ENCODE measurements around the gene MAST2.
"Not testable (repeated sequence)": the region's sequence is repeated elsewhere in the genome, so short reads cannot be mapped to it uniquely, and the experiment has no call there.

Gene MAST2

DNA sequence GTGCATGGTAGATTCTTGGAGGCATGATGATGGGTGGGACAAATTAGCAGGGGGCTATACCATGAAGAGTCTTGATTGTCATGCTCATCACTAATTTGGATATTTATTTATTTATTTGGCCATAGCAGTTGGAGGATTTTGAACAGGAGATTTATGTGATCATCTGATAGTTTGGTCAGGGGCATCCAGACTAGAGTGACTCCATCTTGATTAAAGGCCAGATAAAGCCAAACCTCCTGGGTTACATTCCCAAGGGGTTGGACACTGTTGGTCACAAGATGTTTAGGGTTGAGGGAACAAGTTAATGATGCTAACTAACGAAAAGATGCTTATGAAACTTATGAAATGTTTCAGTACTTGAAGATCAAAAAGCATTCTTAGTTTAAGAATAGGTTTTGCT, 139.8 kb downstream of the MAST2 start:
- no peak overlapping the region for H3K4me3 ChIP-seq (ENCODE audit: low read length)
- TF ChIP-seq ZNF274 (IDR thresholded peaks at IDR 0.05; ENCODE audit: low read depth, low read length): no peak

DNA sequence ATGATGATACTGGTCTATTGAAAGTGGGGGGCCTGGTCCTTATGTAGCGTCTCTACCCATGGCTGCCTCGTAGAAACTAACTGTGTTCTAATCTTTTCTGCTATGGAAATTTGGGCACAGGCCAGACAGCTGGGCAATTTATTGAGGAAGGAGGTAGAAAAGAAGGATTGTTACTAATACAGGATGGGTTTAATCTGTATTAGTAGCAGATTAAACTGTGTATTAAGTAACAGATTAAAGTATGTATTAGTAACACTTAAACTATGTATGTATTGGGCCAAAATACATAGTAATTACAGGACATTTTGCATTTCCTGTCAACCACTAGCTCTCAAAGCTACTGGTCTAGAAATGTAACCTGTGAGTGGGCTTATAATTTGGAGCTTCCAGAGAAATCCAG, 142.0 kb downstream of the MAST2 start:
- TF ChIP-seq ZNF274 (IDR thresholded peaks at IDR 0.05; ENCODE audit: low read depth, low read length): no peak
- H3K4me3 ChIP-seq (ENCODE audit: low read length): no peak overlapping the region

DNA sequence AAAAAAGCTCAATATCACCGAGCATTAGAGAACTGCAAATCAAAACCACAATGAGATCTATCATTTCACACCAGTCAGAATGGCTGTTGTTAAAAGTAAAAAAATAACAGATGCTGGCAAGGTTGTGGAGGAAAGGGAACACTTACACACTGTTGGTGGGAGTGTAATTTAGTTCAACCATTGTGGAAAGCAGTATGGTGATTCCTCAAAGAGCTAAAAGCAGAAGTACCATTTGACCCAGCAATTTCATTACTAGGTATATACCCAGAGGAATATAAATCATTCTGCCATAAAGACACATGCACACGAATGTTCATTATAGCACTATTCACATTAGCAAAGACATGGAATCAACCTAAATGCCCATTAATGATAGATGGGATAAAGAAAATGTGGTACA, 146.1 kb downstream of the MAST2 start:
- not testable (repeated sequence) for H3K4me3 ChIP-seq (ENCODE audit: low read length)

DNA sequence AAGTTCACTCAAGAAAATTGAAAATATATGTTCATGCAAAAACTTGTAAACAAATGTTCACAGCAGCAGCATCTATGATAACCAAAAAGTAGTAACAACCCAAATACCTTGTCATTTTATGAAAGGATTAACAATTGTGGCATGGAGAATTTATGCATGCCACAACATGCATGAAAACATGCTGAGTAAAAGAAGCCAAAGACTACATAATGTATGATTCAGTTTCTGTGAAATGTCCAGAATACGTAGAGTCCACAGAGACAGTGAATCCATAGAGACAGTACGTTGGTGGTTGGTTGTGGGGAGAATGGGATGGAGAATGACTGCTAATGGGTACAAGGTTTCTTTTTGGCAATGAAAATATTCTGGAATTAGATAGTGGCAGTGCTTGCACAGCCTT, 148.7 kb downstream of the MAST2 start:
- TF ChIP-seq ZNF274 (IDR thresholded peaks at IDR 0.05; ENCODE audit: low read depth, low read length): no peak
- H3K4me3 ChIP-seq (ENCODE audit: low read length): no peak overlapping the region

DNA sequence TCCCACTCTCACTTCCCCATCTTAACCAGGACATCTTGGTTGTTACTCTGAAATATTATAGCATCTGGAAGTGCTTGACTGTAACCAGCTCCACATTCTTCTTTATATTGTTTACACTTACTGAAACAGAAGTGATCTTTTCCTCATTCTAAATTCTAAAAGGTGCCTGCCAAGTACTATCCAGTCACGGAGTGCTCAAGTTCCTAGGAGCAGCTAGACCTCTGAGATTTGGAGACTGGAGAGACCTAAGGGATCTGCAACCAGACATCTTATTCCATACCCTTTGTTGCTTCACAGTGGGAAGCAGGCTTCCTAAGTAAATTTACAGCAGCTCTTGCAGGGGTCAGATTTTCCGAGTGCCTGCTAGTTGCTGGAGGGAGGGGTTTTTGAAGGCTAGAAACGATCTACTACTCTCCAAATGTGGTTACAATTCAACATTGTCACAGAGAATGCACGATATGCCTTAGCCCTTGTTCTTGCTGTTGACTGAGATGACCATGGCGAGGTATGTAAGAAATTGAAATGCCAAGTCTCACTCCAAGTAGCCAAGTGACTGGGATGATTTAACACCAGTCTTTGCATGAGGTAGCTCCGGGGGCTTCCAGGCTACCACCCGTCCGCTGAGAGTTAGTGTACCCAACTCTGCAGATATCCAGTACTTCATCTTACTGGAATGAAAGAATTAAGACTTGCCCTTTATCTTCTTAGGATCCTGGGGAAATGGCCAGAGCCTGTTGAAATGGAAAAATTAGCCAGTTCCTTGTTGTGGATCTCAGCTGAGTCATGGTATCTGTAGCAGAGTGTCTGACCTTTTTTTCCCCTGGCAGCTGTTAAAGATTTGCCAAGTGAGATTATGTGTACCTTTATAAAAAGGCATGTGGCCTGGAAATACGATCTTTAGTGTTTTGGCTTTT, 150.8 kb downstream of the MAST2 start:
- no peak overlapping the region for H3K4me3 ChIP-seq (ENCODE audit: low read length)
- no peak for TF ChIP-seq ZNF274 (IDR thresholded peaks at IDR 0.05; ENCODE audit: low read depth, low read length)

DNA sequence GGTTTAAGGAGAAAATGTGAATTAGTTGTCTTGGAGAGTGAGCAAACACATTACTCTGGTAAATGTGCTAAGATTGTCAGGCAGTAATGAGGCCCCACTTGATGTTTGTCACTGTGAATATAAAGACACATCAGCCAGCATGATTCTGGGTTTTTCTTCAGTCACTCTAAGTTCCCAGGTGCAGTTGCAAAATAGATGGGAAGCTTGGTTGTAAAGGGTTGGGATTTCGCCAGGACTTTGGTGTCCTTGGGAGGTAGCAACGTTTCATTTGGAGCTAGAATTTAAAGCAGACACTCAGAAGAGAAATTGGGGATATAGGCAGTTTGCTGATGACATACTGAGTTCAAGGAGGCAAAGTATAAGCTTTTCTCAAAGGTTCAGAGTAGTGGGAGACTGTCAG, 154.3 kb downstream of the MAST2 start:
- no peak overlapping the region for H3K4me3 ChIP-seq (ENCODE audit: low read length)
- TF ChIP-seq ZNF274 (IDR thresholded peaks at IDR 0.05; ENCODE audit: low read depth, low read length): no peak

DNA sequence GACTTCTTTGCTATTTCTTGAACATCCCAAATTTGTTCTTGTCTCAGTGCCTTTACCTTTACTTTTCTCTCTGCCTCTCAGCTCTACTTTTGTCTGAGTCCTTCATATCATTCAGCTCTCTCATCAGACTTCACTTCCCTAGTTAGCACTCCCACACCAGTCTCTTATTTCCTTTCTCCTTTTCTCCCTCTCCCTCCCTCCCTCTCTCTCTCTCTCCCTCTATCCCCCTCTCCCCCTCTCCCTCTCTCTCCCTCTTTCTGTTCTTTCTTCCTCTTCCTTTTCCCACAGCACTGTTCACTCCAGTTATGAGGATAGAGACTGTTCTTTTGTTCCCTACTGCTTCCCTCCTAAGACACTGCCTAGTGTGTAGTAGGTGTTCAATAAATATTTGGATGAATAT, 154.9 kb downstream of the MAST2 start:
- no peak for TF ChIP-seq ZNF274 (IDR thresholded peaks at IDR 0.05; ENCODE audit: low read depth, low read length)
- no peak overlapping the region for H3K4me3 ChIP-seq (ENCODE audit: low read length)

DNA sequence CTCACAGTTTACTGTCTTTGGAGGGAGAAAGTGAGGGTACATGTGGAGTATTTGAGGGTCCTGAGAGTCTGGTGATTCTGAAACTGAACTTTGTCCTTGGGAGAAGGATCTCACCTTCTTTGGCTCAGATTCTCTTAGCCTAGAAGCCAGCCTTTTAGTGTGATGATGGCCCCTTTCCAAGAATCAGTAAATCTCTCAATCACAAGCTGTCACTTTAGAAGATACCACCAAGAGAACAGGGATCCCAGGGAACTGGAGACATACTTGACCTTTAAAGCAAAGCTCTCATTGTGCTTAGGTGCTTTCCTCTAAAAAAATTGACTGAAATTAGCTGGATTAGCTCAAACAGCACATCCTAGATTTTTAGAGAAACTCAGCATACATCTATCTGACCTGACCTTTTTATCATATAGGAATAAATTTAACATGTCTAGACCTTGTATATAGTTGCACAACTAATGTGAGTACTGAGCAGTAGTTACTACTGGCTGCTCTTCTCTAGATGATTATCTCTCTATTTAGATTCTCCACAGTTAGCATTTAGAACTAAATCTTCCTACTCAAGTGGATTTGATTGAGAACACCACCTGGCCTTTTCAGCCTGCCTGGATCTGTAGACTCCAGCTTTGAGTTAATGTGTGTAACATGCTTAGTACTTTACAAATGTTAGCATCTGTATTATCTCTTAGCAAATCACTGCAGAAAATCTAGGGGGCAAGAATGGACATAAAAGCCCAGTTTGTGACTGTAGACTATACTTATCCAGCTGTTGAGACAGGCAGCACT, 157.7 kb downstream of the MAST2 start:
- TF ChIP-seq ZNF274 (IDR thresholded peaks at IDR 0.05; ENCODE audit: low read depth, low read length): no peak
- no peak overlapping the region for H3K4me3 ChIP-seq (ENCODE audit: low read length)

DNA sequence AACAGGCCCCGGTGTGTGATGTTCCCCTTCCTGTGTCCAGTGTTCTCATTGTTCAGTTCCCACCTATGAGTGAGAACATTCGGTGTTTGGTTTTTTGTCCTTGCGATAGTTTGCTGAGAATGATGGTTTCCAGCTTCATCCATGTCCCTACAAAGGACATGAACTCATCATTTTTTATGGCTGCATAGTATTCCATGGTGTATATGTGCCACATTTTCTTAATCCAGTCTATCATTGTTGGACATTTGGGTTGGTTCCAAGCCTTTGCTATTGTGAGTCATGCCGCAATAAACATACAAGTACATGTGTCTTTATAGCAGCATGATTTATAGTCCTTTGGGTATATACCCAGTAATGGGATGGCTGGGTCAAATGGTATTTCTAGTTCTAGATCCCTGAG, 158.5 kb downstream of the MAST2 start:
- not testable (repeated sequence) for H3K4me3 ChIP-seq (ENCODE audit: low read length)

DNA sequence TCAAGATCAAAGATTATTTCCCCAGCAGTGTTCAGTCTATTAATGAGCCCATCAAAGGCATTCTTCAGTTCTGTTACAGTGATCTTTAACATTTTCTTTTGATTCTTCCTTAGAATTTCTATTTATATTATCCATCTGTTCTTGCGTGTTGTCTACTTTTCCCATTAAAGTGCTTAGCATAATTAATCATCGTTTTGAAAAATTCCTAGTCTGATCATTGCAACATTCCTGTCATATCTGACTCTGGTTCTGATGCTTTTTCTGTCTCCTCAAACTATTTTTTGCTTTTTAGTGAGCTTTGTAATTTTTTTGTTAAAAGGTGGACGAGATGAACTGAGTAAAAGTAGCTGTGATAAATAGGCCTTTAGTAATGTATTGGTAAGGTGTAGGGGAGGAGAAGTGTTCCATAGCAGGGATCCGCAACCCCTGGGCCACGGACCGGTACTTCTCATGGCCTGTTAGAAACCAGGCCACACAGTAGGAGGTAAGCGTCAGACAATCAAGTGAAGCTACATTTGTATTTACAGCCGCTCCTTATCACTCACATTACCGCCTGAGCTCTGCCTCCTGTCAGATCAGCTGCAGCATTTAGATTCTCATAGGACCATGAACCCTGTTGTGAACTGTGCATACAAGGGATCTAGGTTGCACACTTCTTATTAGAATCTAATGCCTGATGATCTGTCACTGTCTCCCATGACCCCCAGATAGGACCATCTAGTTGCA, 165.7 kb downstream of the MAST2 start:
- H3K4me3 ChIP-seq (ENCODE audit: low read length): no peak overlapping the region
- TF ChIP-seq ZNF274 (IDR thresholded peaks at IDR 0.05; ENCODE audit: low read depth, low read length): no peak

DNA sequence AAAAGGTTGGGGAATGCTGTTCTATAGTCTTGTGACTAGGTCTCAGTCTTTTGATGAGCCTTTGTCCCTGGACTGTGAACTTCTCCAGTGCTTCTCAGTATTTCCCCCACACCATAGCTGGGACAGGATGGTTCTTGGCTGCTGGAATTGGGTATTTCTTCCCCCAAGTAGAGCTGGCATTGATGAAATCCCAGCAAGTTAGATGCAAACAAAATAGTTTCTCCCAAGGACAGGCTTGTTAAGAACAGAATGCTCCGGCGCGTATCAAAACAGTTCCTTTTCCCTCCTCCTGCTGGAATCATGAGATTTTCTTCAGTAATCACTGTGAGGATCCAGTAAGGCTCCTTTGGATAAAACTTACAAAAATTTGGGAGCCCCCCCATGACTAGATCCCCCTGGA, 166.5 kb downstream of the MAST2 start:
- H3K4me3 ChIP-seq (ENCODE audit: low read length): no peak overlapping the region
- TF ChIP-seq ZNF274 (IDR thresholded peaks at IDR 0.05; ENCODE audit: low read depth, low read length): no peak

DNA sequence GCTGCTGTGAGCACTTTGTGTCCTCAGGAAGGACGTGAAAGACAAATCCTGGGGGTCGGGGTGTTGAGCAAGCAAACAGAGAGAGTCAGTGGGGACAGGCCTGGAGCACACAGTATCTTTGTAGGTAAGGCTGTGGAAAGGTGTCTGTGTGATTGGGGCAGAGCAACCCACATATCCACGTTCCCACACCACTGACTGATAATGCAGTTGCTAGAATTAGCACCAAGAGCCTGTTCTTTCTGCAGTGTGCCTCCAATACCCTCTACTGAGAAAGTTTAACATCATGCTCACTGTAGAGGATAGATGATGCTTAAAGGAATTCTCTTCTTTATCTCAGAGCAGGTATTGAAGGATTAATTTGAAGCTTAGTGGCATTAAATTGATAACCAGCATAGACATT, 167.9 kb downstream of the MAST2 start:
- no peak overlapping the region for H3K4me3 ChIP-seq (ENCODE audit: low read length)
- no peak for TF ChIP-seq ZNF274 (IDR thresholded peaks at IDR 0.05; ENCODE audit: low read depth, low read length)

DNA sequence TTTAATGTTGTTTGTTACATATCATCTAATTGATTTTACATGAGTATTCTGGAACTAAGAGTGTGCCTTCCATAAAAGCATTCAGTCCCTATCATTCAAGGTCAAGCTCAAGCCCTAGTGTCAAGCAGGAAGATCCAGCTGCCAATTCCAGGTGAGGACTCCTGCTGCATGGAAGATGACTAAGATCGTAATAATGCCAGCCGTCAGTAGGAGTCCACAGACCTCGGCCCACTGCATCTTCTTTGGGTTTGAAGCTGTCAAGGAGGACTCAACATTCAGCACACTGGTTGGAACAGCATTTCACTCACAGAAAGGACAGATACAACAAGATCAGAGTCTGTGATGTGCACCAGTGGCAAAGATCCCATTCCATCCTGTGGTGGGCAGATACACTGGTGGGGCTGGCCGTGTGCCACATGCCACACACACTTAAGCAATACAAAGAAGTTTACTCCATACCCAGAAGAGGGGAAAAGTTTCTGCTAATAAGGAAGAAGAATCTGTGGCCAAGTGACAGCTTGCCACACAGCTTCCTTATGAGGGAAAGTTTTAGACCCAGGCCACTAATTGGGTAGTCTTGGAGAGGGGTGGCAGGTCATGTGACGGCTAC, 168.6 kb downstream of the MAST2 start:
- TF ChIP-seq ZNF274 (IDR thresholded peaks at IDR 0.05; ENCODE audit: low read depth, low read length): no peak

DNA sequence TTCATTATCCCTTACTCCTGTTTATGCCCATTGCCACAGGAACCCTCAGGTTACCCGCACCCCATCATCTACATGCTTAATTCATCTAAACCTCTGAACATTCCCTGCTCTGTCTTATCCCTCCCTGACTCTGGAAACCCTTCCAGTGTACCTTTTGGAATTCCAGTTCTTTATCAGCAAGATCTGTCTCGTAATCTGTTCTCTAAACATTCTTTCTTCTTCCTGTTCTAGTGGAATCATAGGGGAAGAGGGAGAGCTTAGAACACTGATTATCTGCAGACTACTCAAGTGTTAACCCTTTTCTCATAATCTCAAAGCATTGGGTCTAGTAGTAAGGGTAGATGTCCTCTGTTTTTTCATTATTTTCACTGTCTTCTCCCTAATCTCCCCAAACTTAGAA, 169.2 kb downstream of the MAST2 start:
- TF ChIP-seq ZNF274 (IDR thresholded peaks at IDR 0.05; ENCODE audit: low read depth, low read length): no peak
- H3K4me3 ChIP-seq (ENCODE audit: low read length): no peak overlapping the region

More for the DNA sequence above, 168.6 kb downstream of the MAST2 start:
- H3K4me3 ChIP-seq (ENCODE audit: low read length): no peak overlapping the region

Data from GM08714 (cell line).